HG02571 (cell line): ENCODE data around the gene RGS7.
"Not testable (repeated sequence)": the region's sequence is repeated elsewhere in the genome, so short reads cannot be mapped to it uniquely, and the experiment has no call there.

Experiments
- ATAC-seq: cut with Tn5 transposase; IDR thresholded peaks from one replicate; pipeline ENCODE4 v1.9.1; 2021; ENCODE audit warnings: mild to moderate bottlenecking, moderate library complexity; ENCODE audit not compliant: unreplicated experiment

The RGS7 gene

DNA sequence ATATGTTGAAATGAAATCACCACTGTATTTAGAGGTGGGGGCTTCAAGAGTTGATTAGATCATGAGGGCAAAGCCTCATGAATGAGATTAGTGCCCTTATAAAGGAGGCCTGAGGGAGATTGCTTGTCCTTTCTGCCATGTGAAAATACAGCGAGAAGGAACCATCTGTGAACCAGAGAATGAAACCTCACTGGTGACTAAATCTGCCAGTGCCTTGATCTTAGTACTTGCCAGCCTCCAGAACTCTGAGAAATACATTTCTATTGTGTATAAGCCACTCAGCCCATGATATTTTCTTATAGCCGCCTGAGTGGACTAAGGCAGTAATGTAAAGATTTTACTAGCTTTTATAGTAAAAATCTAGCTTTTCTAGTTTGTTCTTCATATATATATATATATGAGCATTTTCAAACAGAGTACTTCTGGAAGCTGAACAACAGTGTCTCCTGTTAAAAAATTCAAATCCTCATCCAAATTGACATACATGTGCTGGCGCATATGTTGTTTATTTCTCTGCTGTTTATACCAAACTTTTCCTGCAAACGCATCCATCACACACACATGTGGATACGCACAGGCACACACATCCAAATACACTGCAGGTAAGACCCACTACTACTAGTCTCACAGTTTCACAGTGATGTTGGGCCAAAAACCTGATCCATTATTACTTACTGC, 213.1 kb downstream of the RGS7 start:
- no peak for ATAC-seq

DNA sequence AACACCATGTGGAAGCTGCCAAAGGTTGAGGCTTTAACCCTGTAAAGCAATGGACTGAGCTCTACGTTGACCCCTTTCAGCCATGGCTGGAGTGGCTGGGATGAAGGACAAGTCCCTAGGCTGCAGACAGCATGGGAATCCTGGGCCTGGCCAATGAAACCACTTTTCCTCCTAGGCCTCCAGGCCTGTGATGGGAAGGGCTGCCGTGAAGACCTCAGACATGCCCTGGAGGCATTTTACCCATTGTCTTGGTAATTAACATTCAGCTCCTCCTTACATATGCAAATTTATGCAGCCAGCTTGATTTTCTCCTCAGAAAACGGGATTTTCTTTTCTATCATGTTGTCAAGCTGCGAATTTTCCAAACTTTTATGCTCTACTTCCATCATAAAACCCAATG, 214.5 kb downstream of the RGS7 start:
- no peak for ATAC-seq

DNA sequence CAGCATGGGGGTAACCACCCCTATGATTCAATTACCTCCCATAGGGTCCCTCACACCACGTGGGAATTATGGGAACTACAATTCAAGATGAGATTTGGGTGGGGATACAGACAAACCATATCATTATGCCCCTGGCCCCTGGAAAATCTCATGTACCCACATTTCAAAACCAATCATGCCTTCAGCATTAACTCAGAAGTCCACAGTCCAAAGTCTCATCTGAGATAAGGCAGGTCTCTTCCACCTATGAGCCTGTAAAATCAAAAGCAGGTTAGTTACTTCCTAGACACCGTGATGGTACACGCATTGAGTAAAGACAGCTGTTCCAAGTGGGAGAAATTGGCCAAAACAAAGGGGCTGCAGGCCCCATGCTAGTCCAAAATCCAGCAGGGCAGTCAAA, 215.4 kb downstream of the RGS7 start:
- not testable (repeated sequence) for ATAC-seq

DNA sequence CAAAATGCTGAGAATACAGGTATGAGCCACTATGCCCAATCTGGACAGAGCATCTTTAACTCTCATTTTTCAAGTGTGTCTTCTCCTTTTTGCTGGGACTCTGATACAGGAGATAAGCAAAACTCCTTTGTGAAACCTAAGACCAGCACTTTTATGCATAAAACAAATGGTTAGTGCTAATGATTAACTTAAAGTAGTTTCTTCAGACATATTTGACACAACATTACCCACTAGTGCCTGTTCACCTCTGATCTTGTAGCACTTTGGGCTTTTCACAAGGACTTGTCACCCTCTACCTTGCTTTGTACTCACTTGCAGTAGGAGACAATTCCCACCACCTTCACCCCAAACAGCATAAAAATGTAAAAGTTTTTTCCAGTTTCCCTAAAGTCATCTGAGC, 216.3 kb downstream of the RGS7 start:
- no peak for ATAC-seq

DNA sequence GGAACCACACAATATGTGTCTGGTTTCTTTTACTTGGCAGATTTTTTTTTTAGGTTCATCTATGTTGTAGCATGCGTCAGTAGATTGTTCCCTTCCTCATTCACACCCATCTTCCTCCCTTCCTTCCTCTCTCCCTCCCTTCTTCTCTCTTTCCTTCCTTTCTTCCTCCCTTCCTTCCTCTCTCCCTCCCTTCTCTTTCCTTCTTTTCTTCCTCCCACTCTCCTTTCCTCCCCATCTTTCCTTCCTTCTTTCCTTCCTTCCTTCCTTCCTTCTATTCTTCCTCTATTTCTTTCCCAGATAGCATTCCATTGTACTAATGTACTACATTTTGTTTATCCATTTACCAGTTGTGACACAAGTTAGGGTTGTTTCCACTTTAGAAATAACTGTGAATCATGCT, 218.0 kb downstream of the RGS7 start:
- ATAC-seq = no peak

DNA sequence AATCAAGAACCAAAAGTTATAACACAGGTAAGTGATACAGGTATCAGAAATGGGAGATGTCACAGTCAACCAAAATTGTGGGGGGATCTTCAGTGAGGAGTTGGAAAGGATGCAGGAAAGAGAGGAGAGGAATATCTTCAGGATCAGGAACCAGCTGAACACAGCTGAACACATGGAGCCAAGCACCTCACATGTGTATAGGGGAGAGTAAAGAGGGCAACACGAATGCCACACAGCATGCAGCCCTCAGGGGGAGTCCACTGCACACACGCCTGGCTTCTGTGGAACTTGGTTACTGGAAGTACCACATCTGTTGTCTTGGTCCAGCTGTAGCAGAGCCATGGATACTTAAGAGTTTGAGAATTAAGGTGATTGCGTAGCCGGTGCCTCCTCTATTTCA, 218.8 kb downstream of the RGS7 start:
- no peak for ATAC-seq

DNA sequence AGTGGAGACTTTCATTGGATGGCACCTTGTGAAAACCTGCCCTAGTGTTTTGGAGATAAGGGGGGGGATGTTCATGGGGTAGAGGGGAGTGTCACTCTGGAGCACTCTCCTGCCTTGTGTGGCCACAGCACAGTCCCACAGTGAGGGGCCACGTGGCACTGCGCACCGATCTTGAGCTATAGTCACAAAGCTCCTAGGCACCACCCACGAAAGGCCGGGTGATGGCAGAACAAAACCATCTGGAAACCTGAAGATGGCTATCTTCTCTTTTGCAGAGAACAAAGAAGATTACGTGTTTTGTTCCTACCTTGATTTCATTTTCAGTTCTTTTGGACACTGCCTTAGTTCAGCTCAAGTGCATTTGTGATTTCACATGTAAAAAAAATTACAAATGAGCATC, 220.6 kb downstream of the RGS7 start:
- no peak for ATAC-seq

DNA sequence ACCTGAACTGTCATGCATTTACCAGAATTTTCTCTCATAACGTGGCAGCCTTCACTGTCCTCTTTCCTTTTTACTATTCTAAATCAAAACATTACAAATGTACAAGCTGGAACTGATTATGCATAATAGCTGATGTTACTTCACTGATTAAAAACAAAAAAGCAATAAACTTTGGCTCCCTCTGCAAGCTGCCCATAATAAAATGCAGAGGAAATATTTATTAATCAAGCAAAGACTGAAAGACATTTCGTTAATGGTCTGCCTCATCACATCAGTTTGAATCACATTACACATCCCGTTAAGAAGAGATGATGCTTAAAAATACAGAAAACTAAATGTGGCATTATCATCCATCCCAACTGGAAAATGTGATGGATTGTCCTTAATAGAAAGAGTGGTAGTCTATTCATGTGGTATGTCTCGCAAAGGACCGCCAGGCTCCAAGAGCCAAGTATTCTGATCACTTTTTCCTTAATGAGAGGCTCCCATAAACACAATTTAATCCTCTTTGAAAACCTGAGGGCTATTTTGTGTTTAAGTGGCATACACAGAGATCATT, 225.3 kb downstream of the RGS7 start:
- no peak for ATAC-seq

DNA sequence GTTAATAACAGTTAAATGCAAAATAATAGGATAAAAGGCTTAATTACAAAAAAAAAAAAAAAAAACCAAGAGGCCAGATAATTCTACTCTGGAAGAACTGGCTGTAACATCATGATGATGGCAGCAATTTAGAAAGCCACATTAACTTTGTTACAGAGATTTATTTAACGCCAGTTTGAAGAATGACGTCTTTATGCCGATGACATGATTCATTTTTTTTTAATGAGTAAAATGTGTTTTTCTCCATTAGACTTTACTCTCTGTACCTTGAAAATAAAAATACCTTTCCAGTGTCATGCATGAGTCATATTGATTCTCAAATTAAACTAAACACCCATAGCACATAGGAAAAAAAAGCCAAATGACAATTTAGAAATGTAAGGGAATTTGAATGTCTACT, 226.1 kb downstream of the RGS7 start:
- ATAC-seq = no peak

DNA sequence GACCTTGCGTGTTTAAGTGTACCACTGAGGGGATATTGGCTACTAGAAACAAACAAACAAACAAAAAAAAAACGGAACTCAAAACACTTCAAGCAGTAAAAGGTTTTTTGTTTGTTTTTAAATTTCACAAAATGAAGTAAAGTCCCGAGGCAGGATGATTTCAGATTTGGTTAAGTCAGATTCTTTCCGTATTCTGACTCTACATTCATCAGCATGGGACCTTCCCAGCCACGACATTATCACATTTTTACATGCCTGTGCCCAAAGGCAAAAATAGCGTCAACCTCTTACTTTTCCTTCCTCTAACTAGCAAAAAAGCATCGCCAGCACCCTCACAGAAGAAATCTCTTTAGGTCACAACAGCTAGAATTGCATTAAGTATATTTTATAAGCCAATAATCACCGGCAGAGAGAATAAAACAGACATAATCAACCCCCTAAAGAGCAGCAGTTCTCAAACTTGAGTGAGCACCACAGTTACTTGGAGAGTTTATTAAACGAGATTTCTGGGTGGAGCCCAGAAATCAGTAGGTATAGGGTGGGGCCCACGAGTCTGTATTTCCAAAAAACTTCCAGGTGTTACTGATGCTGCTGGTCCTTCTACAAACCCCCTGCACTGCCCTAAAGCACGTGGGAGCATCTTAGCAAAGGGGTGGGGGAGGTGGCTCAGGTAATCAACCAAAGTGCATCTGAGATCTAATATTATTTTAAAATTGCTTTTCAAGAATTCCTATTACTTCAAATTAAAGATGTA, 227.6 kb downstream of the RGS7 start:
- no peak for ATAC-seq

DNA sequence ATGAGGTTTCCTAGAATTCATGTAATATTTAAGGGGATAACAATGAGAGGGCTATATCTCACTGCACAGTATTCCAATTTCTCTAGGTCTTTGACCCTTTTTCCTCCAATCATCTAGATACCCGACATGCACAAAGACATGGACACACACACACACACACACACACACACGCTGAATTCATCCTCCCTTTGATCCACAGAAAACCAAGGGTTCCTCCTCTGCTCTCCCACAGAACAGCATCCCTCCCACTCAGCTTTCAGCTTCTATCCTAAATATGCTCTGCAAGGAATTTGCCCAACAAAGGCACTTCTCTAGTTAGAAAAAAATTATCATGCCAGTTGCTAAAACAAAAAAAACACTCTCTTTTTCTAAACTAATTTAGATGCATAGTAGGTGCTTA, 231.7 kb downstream of the RGS7 start:
- ATAC-seq = no peak

DNA sequence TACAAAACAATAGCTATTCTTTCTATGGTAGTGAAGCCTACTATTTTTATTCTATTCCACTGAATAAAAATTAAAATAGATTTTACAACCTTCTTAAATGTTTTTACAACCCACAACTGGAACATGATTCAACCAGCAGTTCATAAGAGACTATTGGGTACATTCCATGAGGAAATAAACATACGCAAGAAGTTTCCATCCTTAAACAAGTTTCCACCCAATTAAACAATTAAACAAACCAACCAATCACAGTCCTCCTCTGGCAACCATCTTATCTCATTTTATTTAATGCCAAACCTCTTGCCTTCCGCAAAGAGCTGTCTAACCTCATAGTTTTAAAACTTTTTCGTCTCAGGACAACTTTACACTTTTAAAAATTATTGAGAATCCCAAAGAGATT, 239.0 kb downstream of the RGS7 start:
- no peak for ATAC-seq

DNA sequence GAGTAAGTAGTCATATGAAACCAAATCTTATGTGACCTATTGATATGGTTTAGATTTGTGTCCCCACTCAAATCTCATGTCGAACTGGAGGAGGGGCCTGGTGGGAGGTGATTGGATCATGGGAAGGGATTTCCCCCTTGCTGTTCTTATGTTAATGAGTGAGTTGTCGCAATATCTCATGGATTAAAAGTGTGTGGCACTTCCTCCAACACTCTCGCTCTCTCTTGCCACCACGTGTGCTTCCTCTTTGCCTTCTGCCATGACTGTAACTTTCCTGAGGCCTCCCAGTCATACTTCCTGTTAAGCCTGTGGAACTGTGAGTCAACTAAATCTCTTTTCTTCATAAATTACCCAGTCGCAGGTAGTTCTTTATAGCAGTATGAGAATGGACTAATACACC, 241.2 kb downstream of the RGS7 start:
- no peak for ATAC-seq

DNA sequence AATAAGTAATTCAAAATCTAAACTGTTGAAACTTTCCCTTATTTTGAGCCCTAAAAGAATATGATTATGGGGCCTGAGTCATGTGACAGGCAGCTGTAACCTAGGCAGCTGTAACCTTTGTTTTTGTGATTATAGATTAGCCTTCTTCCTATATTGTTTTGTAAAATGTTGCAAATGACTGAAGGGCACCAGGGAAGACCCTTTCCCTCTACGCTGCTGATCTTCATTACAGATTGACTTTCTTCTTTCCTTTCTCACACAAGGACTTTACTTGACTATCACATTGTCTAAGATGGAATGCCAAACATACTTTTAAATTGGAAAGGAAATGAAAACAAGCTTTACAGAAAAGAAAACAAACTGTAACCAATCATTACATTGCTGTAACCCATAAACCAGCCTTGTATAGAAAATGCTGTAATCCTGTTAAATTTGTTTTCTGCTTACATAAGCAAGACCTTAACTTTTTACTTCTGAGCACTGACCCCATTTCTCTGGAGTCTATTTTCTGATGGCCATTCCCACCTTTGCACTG, 242.2 kb downstream of the RGS7 start:
- ATAC-seq = no peak

DNA sequence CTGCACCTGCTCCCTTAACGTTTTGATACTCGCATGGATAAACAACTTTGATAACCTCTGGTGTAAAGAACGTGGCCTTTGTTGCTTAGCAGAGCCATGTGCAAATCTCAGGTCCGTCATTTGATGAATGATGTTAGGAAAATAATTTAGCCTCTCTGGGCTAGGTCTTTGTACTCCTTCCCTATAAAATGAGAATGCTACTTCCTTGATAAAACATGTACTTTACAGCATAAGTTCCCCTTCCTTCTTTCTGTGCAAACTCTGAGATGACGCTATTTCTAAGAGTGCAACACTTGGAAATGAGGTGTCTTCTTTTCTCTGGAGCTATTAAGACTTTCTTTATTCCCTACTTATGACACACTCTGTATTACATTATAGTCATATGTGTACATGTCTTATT, 243.4 kb downstream of the RGS7 start:
- ATAC-seq = no peak

DNA sequence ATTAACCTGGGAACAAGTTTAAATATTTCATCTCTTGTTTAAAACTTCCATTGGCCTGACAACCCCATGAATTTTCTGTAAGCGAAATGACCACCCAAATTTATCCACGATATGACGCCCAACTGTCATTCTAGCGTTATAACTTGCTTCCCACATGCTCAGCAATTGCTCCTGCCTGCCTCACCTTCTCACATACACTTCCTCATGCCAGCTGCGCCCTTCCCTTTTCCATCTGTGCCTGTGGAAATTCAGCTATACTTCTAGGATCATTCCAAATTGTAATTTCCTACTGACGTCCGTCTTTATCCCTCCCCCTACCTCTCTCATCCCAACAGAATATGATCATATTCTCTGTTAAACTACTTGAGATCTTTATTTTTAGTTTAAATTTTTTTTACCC, 248.0 kb downstream of the RGS7 start:
- no peak for ATAC-seq

DNA sequence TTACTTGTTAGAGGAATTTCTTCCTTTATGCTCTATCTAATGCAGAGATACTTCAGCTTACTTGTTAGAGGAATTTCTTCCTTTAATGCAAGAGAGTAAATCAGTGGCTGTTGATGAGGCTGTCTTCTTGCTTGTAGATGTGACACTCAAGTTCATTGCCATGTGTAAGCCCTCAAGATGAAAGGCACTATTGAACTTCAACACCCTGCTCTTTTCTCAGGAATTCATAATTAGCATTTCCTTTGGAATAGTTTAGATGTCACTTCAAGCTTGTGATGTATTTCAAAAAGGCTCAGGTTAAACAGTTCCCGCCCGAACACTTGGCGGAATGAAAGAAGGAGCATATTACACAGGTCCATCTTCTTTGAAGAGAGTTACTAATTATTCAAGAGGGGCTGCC, 251.9 kb downstream of the RGS7 start:
- no peak for ATAC-seq

DNA sequence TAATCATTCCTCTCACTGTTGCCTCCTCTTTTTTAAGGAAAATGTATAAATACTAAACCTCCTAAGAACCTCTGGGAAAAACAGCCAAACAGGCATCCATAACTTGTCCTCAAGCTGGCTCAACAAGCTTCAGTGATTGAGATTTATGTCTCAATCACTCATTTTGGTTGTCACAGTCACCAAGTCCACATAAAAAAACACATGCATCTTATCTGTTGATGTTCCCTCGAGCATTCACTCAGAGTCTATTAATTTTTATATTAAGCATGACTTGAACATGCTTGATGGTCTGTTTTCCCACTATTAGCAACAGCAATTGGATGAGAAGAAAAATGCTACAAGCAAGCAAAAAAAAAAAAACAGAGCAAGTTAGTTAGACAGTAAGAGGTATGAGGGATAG, 254.3 kb downstream of the RGS7 start:
- ATAC-seq = no peak

DNA sequence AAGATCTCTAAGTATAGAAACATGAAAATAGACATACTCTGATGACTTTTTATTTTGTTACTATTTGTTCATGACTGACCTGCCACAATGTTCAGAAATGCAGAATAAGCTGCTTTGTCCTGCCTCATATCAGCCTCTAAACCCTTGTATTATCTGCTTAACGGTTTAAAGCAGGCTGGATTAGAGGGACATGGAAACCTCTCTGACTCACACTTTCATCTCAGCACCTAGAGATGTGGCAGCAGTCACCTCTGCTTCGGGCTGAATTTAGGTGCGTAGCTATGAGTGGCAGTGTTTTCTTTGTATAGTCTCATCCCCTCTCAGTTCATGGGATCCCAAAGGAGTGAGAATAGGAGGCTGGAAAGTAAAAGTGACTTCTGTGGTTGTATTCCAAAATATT, 255.4 kb downstream of the RGS7 start:
- no peak for ATAC-seq

DNA sequence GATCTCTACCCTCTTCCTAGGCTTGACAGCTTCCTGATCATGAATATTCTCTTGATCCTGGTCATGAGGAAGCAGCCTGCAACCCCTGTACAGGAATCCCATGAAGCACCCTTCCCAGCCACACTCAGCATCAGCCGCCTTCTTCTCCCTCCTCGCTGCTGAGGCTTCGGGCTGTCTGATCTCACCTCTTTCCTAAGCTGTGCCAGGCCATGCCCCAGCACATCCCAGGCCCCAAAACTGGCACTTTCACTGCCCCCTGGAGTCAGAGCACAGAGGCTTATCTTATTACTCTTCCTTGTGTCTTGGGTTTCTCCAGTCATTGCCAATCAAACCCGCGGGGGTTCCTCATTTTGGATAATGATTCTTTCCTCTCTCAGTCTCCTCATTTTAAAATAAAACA, 259.5 kb downstream of the RGS7 start:
- ATAC-seq = no peak

DNA sequence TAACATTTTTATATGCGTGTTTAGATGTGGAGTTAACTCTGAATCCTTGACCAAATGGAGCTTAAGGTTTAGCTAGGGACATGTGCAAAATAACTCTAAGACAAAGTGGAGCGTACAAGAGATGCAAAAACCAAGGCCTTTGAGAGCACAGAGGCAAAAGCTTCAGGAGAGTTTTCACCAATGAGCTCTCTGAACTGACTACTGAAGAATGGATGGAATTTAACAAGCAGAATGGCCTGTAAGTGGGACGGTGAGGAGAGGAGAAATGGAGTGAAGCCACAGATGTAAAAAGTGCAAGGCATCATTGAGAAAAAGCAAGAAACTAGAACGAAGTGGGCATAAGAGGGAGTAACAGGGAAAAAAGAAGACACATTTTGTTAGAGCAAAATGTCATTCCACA, 260.0 kb downstream of the RGS7 start:
- ATAC-seq = no peak

DNA sequence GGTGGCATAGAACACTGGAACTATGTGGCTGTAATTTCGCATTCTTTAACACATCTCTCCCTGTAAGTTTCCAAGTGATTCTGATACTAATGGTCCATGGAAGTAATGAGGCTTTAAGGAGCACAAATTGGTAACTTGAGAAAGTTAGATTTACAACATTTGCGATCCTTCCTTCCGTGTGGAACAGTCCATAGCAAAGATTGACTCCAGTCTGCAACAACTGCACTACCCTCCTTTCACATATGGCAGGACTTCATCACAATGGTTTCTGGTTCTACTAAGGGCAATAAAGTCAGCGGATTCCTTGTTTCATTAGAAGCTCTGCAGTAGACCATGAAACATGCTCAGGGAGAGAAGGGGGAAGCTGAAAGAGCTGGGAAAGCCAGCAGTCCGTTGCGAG, 261.2 kb downstream of the RGS7 start:
- ATAC-seq = no peak
